T-helper 17 cell (primary cell): ENCODE data around the gene DNAJC19. TPM values are rescaled to one million over a fixed set of nuclear protein-coding genes. Genes with fewer than 3 reads are reported as not detected.

Source experiments
- ATAC-seq: fragments of 150-1000 bp; cut with Tn5 transposase; 2 replicates; pipeline ENCODE4 v1.10.0; 2021; ENCODE audit warnings: mild to moderate bottlenecking, moderate library complexity
- DNase-seq, 3 donors: peaks; one replicate each; pipeline versions ENCODE4 v3.0.0 to v3.0.0-alpha.2; 2020 to 2021
- H3K9me3 ChIP-seq: one replicate; pipeline ENCODE4 v1.7.0; 2013; ENCODE audit warnings: low read length, mild to moderate bottlenecking; ENCODE audit not compliant: control insufficient read depth, poor library complexity, severe bottlenecking
- H3K27ac Mint-ChIP-seq: one replicate; pipeline ENCODE4 v1.8.0; 2022; ENCODE audit warnings: mild to moderate bottlenecking, moderate library complexity, mixed read lengths
- H3K27me3 Mint-ChIP-seq: one replicate; pipeline ENCODE4 v1.8.0; 2022; ENCODE audit warnings: mixed read lengths
- H3K36me3 Mint-ChIP-seq: one replicate; pipeline ENCODE4 v1.8.0; 2022; ENCODE audit warnings: low read depth, mixed read lengths
- H3K4me1 Mint-ChIP-seq: one replicate; pipeline ENCODE4 v1.8.0; 2022; ENCODE audit warnings: mild to moderate bottlenecking, mixed read lengths
- H3K4me3 Mint-ChIP-seq: one replicate; pipeline ENCODE4 v1.8.0; 2022; ENCODE audit warnings: mild to moderate bottlenecking, moderate library complexity, mixed read lengths
- total RNA-seq, 4 donors: library from RNA in 2 of 4; stranded (reverse) in 2 of 4; gene quantifications; one replicate each; pipeline ENCODE4 v1.2.3 and lab custom pipeline; 2022 to 2026

DNAJC19 gene
- total RNA-seq, 2 donors from 2014 or later = 23.0 to 29.0 TPM

GRCh38 chr3:180934638-180935037 is 54.9 kb downstream of the DNAJC19 start:
- Mint-ChIP-seq H3K27me3 (no peaks in the 10 kb centered on the region), H3K36me3 (peaks cover 3% of the 10 kb centered on the region), H3K4me1 (peaks cover 25% of the 10 kb centered on the region), H3K27ac (no peak overlapping the region), H3K4me3 (no peak overlapping the region)
- no peaks in the 10 kb centered on the region for H3K9me3 ChIP-seq
- DNase-seq (no peak), ATAC-seq (no peak)

Other genes with a start within 250 kb of the DNAJC19 start
- gene FXR1, start 77.1 kb downstream of the DNAJC19 start, total RNA-seq = 100 to 1,000 TPM; 130 to 150 TPM